M059J (cell line): ENCODE data around the gene LGMN. TPM values are rescaled to one million over a fixed set of nuclear protein-coding genes. Genes with fewer than 3 reads are reported as not detected.

Experiments used
- DNase-seq: peaks from one replicate; pipeline ENCODE4 v3.0.0-alpha.2; 2012; ENCODE audit warnings: low read depth
- total RNA-seq: library from RNA; depleted of rRNA; stranded (reverse); fragments of >200 nt; shearing (Covaris generic); gene quantifications from 2 replicates; pipeline ENCODE4 v1.2.3, GENCODE V29; 2014; rRNA removed

LGMN gene
- total RNA-seq: 56.7 and 62.0 TPM in 2 replicates

DNA sequence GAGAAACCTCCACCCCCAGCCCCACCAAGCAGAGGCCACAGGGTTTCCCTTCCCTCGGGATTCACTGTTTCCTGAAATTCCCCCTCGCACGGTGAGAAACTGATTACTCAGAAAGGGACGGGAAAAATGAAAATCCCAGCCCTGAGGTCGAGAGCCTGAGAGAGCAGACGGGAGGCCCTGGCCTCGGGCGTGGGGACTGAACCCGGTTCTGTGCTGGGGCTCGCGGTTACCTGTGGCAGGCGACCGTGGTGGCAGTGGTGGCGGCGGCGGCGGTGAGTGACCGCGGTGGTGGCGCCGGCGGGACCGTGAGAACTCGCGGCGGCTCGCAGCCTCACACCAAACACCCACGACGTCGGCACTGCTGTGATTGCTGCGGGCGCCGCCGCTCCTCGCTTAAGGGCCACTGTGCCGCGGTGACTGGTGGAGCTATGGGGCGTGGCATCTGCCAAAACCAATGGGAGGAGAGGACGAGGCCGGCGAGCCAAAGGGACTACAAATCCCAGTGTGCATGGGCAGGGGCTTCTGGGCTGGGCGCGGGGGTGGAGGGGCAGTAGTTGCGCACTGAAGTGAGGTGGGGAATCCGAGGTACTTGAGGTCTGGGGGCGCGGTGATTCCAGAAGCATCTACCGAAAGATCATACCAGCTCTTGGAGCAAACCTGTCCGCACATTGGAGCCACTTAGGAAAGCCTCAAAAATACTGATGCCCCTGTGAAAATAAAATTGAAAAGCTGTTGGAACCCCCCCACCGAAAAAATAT lies at the start of gene LGMN:
Gene LGMN (minus strand): TSS at position 369 of the 758 bp plus-strand sequence. CDS start 15,841 bp downstream, outside the sequence.
- DNase-seq: peak; percentile 90

DNA sequence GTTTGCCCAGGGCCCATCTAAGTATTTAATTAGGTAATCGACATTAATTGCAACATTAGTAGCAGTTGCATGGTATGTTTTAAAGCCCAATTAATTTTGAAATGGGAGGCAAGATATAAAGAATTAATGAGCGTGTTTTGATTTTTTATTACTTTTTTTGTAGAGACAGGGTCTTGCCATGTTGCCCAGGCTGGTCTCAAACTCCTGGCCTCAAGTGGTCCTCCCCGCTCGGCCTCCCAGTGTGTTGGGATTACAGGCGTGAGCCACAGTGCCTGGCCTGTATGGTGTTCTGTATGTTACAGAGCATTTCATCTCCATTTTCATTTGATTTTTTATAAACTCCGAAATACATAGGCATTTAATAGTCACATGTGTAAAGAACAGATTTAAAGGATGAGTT lies 46.5 kb upstream of the LGMN start:
- DNase-seq: no peak

DNA sequence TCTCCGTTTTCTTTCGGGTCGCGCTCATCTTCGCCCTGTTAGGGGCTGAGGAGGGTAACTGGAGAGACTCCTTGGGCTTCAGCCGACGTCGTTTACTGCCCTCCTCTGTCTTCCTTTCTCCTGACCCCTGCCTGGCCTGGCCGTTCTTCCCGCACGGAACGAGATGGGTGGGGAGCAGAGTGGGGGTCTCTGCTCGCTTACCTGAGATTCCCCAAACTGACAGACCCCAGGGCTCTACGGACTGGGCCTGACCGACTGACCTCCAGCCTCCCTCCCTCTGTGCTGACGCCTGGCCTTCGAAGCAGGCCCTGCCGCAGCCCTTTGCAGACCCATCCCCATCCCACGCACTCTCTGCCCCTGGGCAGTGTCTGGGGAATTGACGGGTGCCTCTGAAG lies 46.1 kb upstream of the LGMN start:
- peak; percentile 11 for DNase-seq

GRCh38 chr14:92793709-92794546 lies 45.5 kb upstream of the LGMN start, which contains the start of gene GOLGA5:
TSS of gene GOLGA5 (plus strand) at chr14:92794305. CDS start at chr14:92797438, 3,133 bp downstream.
- peak; percentile 91 for DNase-seq

GRCh38 chr14:92792885-92793284 lies 44.5 kb upstream of the LGMN start:
- no peak for DNase-seq

GRCh38 chr14:92789457-92790089 lies 41.1 kb upstream of the LGMN start:
- peak; percentile 12 for DNase-seq

DNA sequence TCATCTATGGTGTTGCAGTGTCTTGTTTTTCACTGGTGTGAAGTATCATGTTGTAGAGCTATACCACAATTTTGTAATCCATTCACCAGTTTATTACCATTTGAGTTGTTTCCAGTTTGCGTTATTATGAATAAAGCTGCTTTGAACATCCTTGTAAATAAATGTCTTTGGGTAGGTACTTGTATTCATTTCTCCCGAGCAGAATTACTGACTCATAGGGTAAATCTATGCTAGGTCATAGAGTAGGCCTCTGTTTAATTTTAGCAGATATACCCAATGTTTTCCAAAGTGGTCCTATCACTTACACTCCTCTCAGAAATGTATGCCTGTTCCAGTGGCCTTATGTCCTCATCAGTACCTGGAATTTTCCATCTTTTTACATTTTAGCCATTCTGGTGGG lies 39.1 kb upstream of the LGMN start:
- no peak for DNase-seq

- DNase-seq: no peak
Measured at GRCh38 chr14:92786427-92786756, 38.0 kb upstream of the LGMN start.

- peak; percentile 91 for DNase-seq
Measured at GRCh38 chr14:92785667-92786426, 37.4 kb upstream of the LGMN start.

DNA sequence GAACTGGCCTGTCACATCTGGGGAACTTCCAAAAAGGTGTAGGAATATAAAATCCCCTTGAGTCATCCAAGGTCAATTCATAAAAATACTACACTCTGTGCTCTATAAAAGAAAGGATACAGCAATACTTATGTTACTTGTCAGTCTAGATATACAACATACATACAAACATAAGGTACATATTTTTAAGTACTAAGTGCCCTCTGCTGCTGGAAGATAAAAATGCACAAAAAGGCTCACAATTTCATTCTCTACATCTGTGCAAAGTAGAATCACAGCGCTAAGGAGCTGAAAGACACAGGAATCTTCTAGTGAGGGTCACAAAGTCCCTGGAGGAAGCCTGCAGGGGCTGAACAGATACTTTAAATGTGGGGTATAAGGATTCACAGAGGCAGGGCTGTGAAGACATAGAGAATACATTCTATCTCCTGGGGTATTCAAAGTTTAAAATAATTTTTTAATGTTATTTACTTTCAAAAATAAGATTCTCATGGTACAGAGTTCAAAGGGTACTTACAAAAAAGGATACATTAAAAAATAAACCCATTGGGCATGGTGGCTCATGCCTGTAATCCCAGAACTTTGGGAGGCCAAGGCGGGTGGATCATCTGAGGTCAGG lies 35.5 kb upstream of the LGMN start:
- DNase-seq: peak; percentile 64

DNA sequence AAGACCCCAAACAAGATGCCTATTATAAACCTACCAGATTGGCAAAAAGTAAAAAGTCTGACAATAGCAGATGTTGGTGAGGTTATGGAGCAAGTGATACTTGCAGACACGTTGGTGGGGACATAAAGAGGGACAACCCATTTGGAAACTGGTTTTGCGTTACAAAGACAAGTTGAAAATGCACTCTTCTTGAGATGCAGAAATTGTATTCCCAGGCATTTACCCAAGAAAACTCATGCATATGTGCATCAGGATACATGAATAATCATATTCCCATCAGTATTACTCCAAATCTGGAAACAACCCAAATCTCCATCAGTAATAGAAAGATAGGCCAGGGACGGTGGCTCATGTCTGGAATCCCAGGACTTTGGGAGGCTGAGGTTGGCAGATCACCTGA lies 32.9 kb upstream of the LGMN start:
- no peak for DNase-seq

- DNase-seq: peak; percentile 71
Measured at GRCh38 chr14:92780444-92781232, 32.2 kb upstream of the LGMN start.

GRCh38 chr14:92778868-92779565 lies 30.6 kb upstream of the LGMN start:
- peak; percentile 32 for DNase-seq

GRCh38 chr14:92775292-92775691 lies 26.9 kb upstream of the LGMN start:
- peak; percentile 23 for DNase-seq

- no peak for DNase-seq
Measured at GRCh38 chr14:92774572-92774971, 26.1 kb upstream of the LGMN start.

GRCh38 chr14:92770484-92770883 lies 22.1 kb upstream of the LGMN start:
- no peak for DNase-seq

DNA sequence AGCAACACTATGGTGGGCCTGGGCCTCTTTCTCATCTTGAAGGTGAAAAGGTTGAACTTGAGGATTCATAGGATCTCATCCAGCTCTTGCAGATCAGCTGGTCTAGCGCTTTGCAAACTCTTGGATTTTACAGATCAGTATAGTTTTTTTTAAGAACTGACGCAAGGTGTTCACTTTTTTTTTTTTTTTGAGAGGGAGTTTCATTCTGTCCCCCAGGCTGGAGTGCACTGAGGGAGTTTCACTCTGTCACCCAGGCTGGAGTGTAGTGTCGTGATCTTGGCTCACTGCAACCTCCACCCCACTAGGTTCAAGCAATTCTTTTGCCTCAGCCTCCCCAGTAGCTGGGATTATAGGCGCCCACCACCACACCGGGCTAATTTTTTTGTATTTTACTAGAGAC lies 20.4 kb upstream of the LGMN start:
- no peak for DNase-seq

GRCh38 chr14:92768236-92768635 lies 19.8 kb upstream of the LGMN start:
- peak; percentile 12 for DNase-seq
